Stimulated activated naive B cell treated with anti-CD40 and anti-IgM and Interleukin-4, amounts not matched to agents 10 μg/mL and 1 μg/mL and 100 μg/mL, for 72 hours (primary cell): ENCODE data around the gene CLASRP.

Experiments used
- ATAC-seq, 2 donors: fragments of 150-1000 bp; cut with Tn5 transposase; replicated peaks; 2 replicates each; pipeline ENCODE4 v1.10.0; 2021; ENCODE audit warnings: moderate library complexity in 1 of 2
- DNase-seq: peaks from one replicate; pipeline ENCODE4 v3.0.0; 2021
- H3K27ac Mint-ChIP-seq: one replicate; pipeline ENCODE4 v1.8.0; 2022; ENCODE audit warnings: mild to moderate bottlenecking, mixed read lengths
- H3K27me3 Mint-ChIP-seq, 2 donors: one replicate each; pipeline ENCODE4 v1.8.0; 2022; ENCODE audit warnings: mixed read lengths in 2 of 2
- H3K36me3 Mint-ChIP-seq, 2 donors: one replicate each; pipeline ENCODE4 v1.8.0; 2022; ENCODE audit warnings: mixed read lengths in 2 of 2, mild to moderate bottlenecking in 1 of 2
- H3K4me1 Mint-ChIP-seq, 2 donors: one replicate each; pipeline ENCODE4 v1.8.0; 2022; ENCODE audit warnings: mixed read lengths in 2 of 2, mild to moderate bottlenecking in 1 of 2
- H3K4me3 Mint-ChIP-seq, 2 donors: one replicate each; pipeline ENCODE4 v1.8.0; 2022; ENCODE audit warnings: mild to moderate bottlenecking in 2 of 2, mixed read lengths in 2 of 2, moderate library complexity in 1 of 2
- H3K9me3 Mint-ChIP-seq, 2 donors: one replicate each; pipeline ENCODE4 v1.8.0; 2022; ENCODE audit warnings: mixed read lengths in 2 of 2, mild to moderate bottlenecking in 1 of 2

CLASRP gene

GRCh38 chr19:45076029-45076850 is 37.4 kb downstream of the CLASRP start, which contains the start of gene ZNF296:
Gene ZNF296, minus strand, starts transcription at chr19:45076478. Its CDS starts 105 bp downstream, at chr19:45076373.
- ATAC-seq (peak; percentile 66 to 68), DNase-seq (peak; percentile 83)
- Mint-ChIP-seq H3K27me3 (no peaks in the 10 kb centered on the region), H3K4me3 (peak within 1 kb of the TSS; percentile 96 to 97), H3K27ac (peak within 1 kb of the TSS; percentile 96), H3K4me1 (peaks cover 25 to 63% of the 10 kb centered on the region in 2 donors), H3K36me3 (peaks cover 28 to 35% of the 10 kb centered on the region in 2 donors), H3K9me3 (no peaks in the 10 kb centered on the region)

DNA sequence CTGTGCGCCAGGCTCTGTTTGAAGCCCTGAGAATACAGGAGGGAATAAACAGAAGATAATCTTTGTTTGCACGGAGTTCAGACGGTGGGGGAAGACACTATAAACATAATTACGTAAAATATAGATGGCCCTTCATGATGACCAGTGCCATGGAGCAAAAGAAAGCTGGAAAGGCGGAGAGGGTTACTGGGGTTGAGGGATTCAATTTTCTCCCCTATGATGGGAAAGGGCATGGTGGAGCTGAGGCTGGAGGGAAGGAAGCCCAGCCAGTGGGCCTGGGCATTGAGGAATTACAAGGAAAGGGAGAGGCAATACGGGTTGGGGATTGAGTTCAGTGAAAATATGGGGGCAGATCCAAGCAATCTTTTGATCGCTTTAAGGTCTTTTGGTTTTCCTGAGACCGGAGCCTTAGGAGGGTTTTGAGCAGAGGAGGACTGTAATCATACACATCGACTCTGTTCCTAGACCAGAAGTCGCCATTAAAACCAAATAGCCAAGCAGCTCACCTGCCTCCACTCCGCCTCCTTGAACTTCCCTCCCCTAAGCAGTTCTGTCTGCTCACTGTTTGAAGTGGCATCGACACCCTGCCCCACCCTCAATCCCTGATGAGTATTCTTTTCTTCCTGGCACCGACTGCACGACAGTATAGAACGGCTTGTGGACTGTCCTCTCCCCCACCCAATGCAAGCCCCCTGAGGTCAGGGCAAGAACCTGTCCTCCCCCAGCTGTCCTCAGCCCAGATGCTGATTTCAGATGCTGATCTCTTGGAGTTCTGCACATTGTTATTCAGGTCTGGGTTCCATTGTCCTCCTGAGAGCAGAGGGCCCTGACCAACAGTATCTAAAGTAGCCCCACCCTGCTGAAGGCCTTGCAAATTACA is 38.2 kb downstream of the CLASRP start:
- Mint-ChIP-seq H3K4me1 (peaks cover 29 to 66% of the 10 kb centered on the region in 2 donors), H3K9me3 (no peaks in the 10 kb centered on the region), H3K27ac (peak overlapping the region; percentile 96), H3K27me3 (no peaks in the 10 kb centered on the region), H3K36me3 (peaks cover 31 to 41% of the 10 kb centered on the region in 2 donors), H3K4me3 (peak overlapping the region; percentile 96 to 97)
- ATAC-seq, result no peak
- no peak for DNase-seq

- Mint-ChIP-seq H3K9me3 (no peaks in the 10 kb centered on the region), H3K27me3 (no peaks in the 10 kb centered on the region), H3K4me1 (peaks cover 30 to 60% of the 10 kb centered on the region in 2 donors), H3K4me3 (peak overlapping the region; percentile 97 to 99), H3K27ac (peak overlapping the region; percentile 96), H3K36me3 (peaks cover 32 to 36% of the 10 kb centered on the region in 2 donors)
- DNase-seq (no peak), ATAC-seq (no peak)
Measured at GRCh38 chr19:45078390-45079062, 39.7 kb downstream of the CLASRP start.

GRCh38 chr19:45079063-45079910 is 40.4 kb downstream of the CLASRP start, which contains the start of gene GEMIN7:
Gene GEMIN7, plus strand, starts transcription at chr19:45079260. Its CDS starts 10,855 bp downstream, at chr19:45090115.
- DNase-seq (peak; percentile 84), ATAC-seq (peak; percentile 51 to 53)
- Mint-ChIP-seq H3K27me3 (no peaks in the 10 kb centered on the region), H3K27ac (peak within 1 kb of the TSS; percentile 96), H3K4me3 (peak within 1 kb of the TSS; percentile 97 to 99), H3K36me3 (peaks cover 32 to 36% of the 10 kb centered on the region in 2 donors), H3K9me3 (no peaks in the 10 kb centered on the region), H3K4me1 (peaks cover 30 to 60% of the 10 kb centered on the region in 2 donors)

DNA sequence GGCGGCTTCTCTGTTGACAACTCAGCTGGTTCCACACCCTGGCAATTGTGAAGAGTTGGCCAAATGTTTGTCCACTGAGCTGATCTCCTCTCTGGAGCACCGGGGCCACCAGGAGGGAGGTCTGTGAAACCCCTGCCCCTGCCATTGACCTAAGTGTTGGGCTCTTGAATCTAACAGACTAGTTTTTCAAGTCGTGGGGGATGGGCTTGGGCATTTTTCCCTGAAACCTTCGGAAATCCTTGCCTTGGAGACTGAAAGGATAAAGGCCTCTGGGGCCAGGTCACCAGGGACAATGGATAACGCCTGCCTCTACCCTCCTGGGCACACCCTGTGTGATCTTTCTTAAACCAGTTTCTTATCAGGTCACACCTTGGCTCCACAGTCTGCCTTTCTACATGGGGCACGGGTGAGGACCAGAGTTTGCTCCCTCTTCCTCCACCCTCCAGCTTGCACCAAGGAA is 41.1 kb downstream of the CLASRP start:
- Mint-ChIP-seq H3K4me1 (peaks cover 27 to 55% of the 10 kb centered on the region in 2 donors), H3K4me3 (peak overlapping the region; percentile 97 to 99), H3K9me3 (no peaks in the 10 kb centered on the region), H3K36me3 (peaks cover 27 to 32% of the 10 kb centered on the region in 2 donors), H3K27ac (peak overlapping the region; percentile 96), H3K27me3 (no peaks in the 10 kb centered on the region)
- no peak for DNase-seq
- ATAC-seq, result no peak

- H3K27ac Mint-ChIP-seq, result peak overlapping the region; percentile 34
Measured at GRCh38 chr19:45082170-45082569, 43.3 kb downstream of the CLASRP start.

DNA sequence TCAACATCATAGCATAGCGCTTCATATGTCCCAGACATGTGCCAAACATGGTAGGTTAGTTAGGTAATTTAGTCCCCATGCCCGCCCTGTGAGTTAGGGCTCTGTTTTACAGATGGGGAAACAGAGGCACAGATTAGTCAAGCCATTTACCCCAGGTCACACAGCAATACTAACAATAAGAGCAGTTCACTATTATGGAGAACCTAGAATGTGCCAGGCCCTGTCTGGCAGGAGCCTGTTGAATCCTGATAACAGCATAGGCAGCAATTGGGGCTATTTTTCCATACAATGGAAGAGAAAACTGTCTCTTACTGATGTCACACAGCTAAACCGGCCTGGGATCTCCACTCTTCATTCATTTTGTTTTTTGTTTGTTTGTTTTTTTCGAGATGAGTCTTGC is 47.6 kb downstream of the CLASRP start:
- no peak for DNase-seq
- no peak overlapping the region for H3K4me3 Mint-ChIP-seq
- H3K4me1 Mint-ChIP-seq, result peaks cover 28 to 35% of the 10 kb centered on the region in 2 donors
- H3K27me3 Mint-ChIP-seq, result no peaks in the 10 kb centered on the region
- peaks cover 2 to 3% of the 10 kb centered on the region in 2 donors for H3K9me3 Mint-ChIP-seq
- ATAC-seq, result no peak
- peaks cover 34 to 61% of the 10 kb centered on the region in 2 donors for H3K36me3 Mint-ChIP-seq
- H3K27ac Mint-ChIP-seq, result no peak overlapping the region

More at GRCh38 chr19:45082170-45082569, 43.3 kb downstream of the CLASRP start:
- Mint-ChIP-seq H3K36me3 (peaks cover 27 to 40% of the 10 kb centered on the region in 2 donors), H3K9me3 (no peaks in the 10 kb centered on the region), H3K4me1 (peaks cover 27 to 49% of the 10 kb centered on the region in 2 donors), H3K4me3 (peak overlapping the region in 1 of 2 donors; percentile 23), H3K27me3 (no peaks in the 10 kb centered on the region)
- ATAC-seq (no peak), DNase-seq (no peak)

GRCh38 chr19:45087531-45087930 is 48.7 kb downstream of the CLASRP start:
- Mint-ChIP-seq H3K4me1 (peaks cover 21 to 33% of the 10 kb centered on the region in 2 donors), H3K36me3 (peaks cover 25 to 52% of the 10 kb centered on the region in 2 donors), H3K9me3 (peaks cover 2 to 4% of the 10 kb centered on the region in 2 donors), H3K4me3 (peak overlapping the region; percentile 47 to 49), H3K27ac (peak overlapping the region; percentile 67), H3K27me3 (no peaks in the 10 kb centered on the region)
- DNase-seq (no peak), ATAC-seq (no peak)

DNA sequence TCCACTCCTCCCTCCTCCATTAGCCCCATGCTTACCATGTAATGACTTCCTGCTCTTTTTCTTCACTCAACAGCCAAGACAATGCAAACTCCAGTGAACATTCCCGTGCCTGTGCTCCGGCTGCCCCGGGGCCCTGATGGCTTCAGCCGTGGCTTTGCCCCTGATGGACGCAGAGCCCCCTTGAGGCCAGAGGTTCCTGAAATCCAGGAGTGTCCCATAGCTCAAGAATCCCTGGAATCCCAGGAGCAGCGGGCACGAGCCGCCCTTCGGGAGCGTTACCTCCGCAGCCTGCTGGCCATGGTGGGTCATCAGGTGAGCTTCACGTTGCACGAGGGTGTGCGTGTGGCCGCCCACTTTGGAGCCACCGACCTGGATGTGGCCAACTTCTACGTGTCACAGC is 51.2 kb downstream of the CLASRP start:
- DNase-seq (no peak), ATAC-seq (no peak)
- Mint-ChIP-seq H3K9me3 (peaks cover 2 to 4% of the 10 kb centered on the region in 2 donors), H3K27ac (no peak overlapping the region), H3K4me1 (peaks cover 35 to 55% of the 10 kb centered on the region in 2 donors), H3K4me3 (no peak overlapping the region), H3K36me3 (peaks cover 24 to 66% of the 10 kb centered on the region in 2 donors), H3K27me3 (no peaks in the 10 kb centered on the region)

GRCh38 chr19:45090606-45091005 is 51.8 kb downstream of the CLASRP start:
- no peak for DNase-seq
- Mint-ChIP-seq H3K4me3 (peak overlapping the region in 1 of 2 donors; percentile 26), H3K9me3 (peaks cover 2 to 4% of the 10 kb centered on the region in 2 donors), H3K27me3 (no peaks in the 10 kb centered on the region), H3K27ac (peak overlapping the region; percentile 25), H3K4me1 (peaks cover 31 to 56% of the 10 kb centered on the region in 2 donors), H3K36me3 (peaks cover 21 to 61% of the 10 kb centered on the region in 2 donors)
- no peak for ATAC-seq

GRCh38 chr19:45091031-45091923 is 52.4 kb downstream of the CLASRP start:
- peak overlapping the region; percentile 100 for H3K4me3 Mint-ChIP-seq
- H3K4me1 Mint-ChIP-seq, result peaks cover 34 to 63% of the 10 kb centered on the region in 2 donors
- H3K9me3 Mint-ChIP-seq, result peaks cover 2 to 4% of the 10 kb centered on the region in 2 donors
- DNase-seq, result peak; percentile 96
- H3K27ac Mint-ChIP-seq, result peak overlapping the region; percentile 100
- H3K27me3 Mint-ChIP-seq, result no peaks in the 10 kb centered on the region
- peak; percentile 79 to 85 for ATAC-seq
- H3K36me3 Mint-ChIP-seq, result peaks cover 19 to 62% of the 10 kb centered on the region in 2 donors
